Measurements from ENCODE around the gene GIMAP8.
A peak's percentile ranks its signal among the peaks of the same experiment; 100 is the strongest.

GIMAP8 gene

GRCh38 chr7:150450491-150451001 is at the start of gene GIMAP8:
Gene GIMAP8 (plus strand): TSS chr7:150450630. CDS start chr7:150466699, 16,069 bp downstream.
- no peak for DNase-seq (ENCODE audit: low spot score)

GRCh38 chr7:150400788-150401423 is 49.5 kb upstream of the GIMAP8 start:
- DNase-seq (ENCODE audit: low spot score): no peak

GRCh38 chr7:150401424-150401790 is 49.0 kb upstream of the GIMAP8 start:
- DNase-seq (ENCODE audit: low spot score): no peak

- DNase-seq (ENCODE audit: low spot score): peak; percentile 52
Observed at GRCh38 chr7:150401861-150402631, 48.4 kb upstream of the GIMAP8 start.

GRCh38 chr7:150402671-150403321 is 47.6 kb upstream of the GIMAP8 start:
- no peak for DNase-seq (ENCODE audit: low spot score)

- DNase-seq (ENCODE audit: low spot score): no peak
Observed at GRCh38 chr7:150403376-150404171, 46.9 kb upstream of the GIMAP8 start.

- no peak for DNase-seq (ENCODE audit: low spot score)
Observed at GRCh38 chr7:150404172-150404804, 46.1 kb upstream of the GIMAP8 start.

GRCh38 chr7:150404805-150405583 is 45.4 kb upstream of the GIMAP8 start:
- DNase-seq (ENCODE audit: low spot score): peak; percentile 90

- DNase-seq (ENCODE audit: low spot score): peak; percentile 56
Observed at GRCh38 chr7:150405584-150406311, 44.7 kb upstream of the GIMAP8 start.

- DNase-seq (ENCODE audit: low spot score): no peak
Observed at GRCh38 chr7:150406312-150406566, 44.2 kb upstream of the GIMAP8 start.

- DNase-seq (ENCODE audit: low spot score): no peak
Observed at GRCh38 chr7:150406567-150407421, 43.6 kb upstream of the GIMAP8 start.

- DNase-seq (ENCODE audit: low spot score): no peak
Observed at GRCh38 chr7:150407588-150408392, 42.6 kb upstream of the GIMAP8 start.

GRCh38 chr7:150408393-150409299 is 41.8 kb upstream of the GIMAP8 start:
- no peak for DNase-seq (ENCODE audit: low spot score)

- no peak for DNase-seq (ENCODE audit: low spot score)
Observed at GRCh38 chr7:150409300-150410030, 41.0 kb upstream of the GIMAP8 start.

- DNase-seq (ENCODE audit: low spot score): no peak
Observed at GRCh38 chr7:150410131-150410530, 40.3 kb upstream of the GIMAP8 start.

GRCh38 chr7:150410680-150411346 is 39.6 kb upstream of the GIMAP8 start:
- no peak for DNase-seq (ENCODE audit: low spot score)
